ENCODE measurements around the gene OTOA. TPM values are rescaled to one million over a fixed set of nuclear protein-coding genes. Genes with fewer than 3 reads are reported as not detected.
"Not testable (repeated sequence)": the region's sequence is repeated elsewhere in the genome, so short reads cannot be mapped to it uniquely, and the experiment has no call there.

OTOA gene
- polyA plus RNA-seq, 6 donors from 2014 or later = not detected

GRCh38 chr16:21698169-21699032, 34.6 kb downstream of the OTOA start:
- Mint-ChIP-seq H3K27ac (peak overlapping the region in 1 of 6 donors; percentile 61), H3K36me3 (no peaks in the 10 kb centered on the region), H3K27me3 (peaks cover 3 to 19% (median 9%) of the 10 kb centered on the region in 3 donors), H3K4me3 (no peak overlapping the region), H3K9me3 (no peaks in the 10 kb centered on the region), H3K4me1 (peaks cover 4 to 5% (median 4%) of the 10 kb centered on the region in 3 donors)
- DNase-seq (no peak), ATAC-seq (ENCODE audit: low read depth in 2 of 2) (no peak)

DNA sequence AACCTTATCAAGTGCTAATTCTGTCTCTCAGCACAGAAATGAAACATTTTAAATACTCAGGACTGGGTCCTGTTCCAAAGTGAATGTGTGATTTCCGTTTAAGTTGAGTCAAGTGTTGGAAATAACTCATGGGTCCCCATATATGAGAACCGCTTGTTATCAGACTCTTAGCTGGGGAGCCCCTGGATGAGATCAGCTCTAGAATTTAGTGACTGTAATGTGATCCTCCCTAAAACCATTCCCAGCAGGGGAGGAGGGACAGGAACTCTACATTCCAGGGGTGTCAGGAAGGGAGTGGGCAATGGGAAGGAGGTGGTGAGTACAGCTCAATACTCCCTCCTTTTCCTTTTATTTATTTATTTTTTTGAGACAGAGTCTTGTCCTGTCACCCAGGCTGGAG, 37.5 kb downstream of the OTOA start:
- ATAC-seq (ENCODE audit: low read depth in 2 of 2) (no peak), DNase-seq (no peak)
- no peak overlapping the region for H3K27ac Mint-ChIP-seq
- H3K27me3 Mint-ChIP-seq = peaks cover 7 to 23% (median 10%) of the 10 kb centered on the region in 3 donors
- peaks cover 16 to 18% (median 16%) of the 10 kb centered on the region in 3 donors for H3K4me1 Mint-ChIP-seq
- no peak overlapping the region for H3K4me3 Mint-ChIP-seq
- no peaks in the 10 kb centered on the region for H3K36me3 Mint-ChIP-seq
- no peaks in the 10 kb centered on the region for H3K9me3 Mint-ChIP-seq

DNA sequence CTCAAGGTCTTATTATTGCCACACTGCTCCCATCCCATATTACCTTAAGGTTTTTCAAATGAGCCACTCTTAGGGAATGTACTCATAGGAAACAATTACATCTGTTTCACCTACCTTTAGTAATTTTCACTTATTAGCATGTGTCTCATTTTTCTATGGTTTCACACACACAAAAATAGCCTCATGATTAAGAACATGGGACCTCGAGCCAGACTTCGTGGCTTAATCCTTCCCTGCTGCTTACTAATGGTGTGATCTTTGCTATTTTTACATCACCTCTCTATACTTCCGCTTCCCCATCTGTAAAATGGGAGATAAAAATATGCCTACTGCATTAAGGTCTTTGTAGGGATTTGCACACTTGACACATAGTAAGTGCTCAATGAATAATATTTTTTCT, 38.5 kb downstream of the OTOA start:
- Mint-ChIP-seq H3K27me3 (peaks cover 10 to 22% (median 13%) of the 10 kb centered on the region in 3 donors), H3K9me3 (no peaks in the 10 kb centered on the region), H3K27ac (no peak overlapping the region), H3K4me3 (no peak overlapping the region), H3K4me1 (peaks cover 16 to 19% (median 18%) of the 10 kb centered on the region in 3 donors), H3K36me3 (no peaks in the 10 kb centered on the region)
- ATAC-seq (ENCODE audit: low read depth in 2 of 2) = no peak
- DNase-seq = no peak

DNA sequence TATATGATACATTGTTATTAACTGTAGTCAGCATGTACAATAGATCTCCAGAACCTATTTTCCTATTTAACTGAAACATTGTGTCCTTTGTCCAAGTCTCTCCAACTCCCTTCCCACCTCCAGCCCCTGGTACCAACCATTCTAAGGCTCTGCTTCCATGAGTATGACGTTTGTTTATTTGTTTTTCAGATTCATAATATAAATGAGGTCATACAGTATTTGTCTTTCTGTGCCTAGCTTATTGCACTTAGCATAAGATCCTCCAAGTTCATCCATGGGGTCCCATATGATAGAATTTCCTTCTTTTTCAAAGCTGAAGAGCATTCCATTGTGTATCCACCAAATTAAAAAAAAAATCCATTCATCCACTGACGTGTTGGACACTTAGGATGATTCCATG, 39.4 kb downstream of the OTOA start:
- Mint-ChIP-seq H3K27me3 (peaks cover 13 to 22% (median 15%) of the 10 kb centered on the region in 3 donors), H3K4me1 (peaks cover 17 to 20% (median 19%) of the 10 kb centered on the region in 3 donors), H3K27ac (no peak overlapping the region), H3K36me3 (no peaks in the 10 kb centered on the region), H3K9me3 (no peaks in the 10 kb centered on the region), H3K4me3 (no peak overlapping the region)
- DNase-seq (no peak), ATAC-seq (ENCODE audit: low read depth in 2 of 2) (no peak)

- DNase-seq = peak; percentile 34
- ATAC-seq (ENCODE audit: low read depth in 2 of 2) = peak; percentile 82 to 88
- Mint-ChIP-seq H3K9me3 (no peaks in the 10 kb centered on the region), H3K36me3 (no peaks in the 10 kb centered on the region), H3K4me1 (peaks cover 21 to 25% (median 23%) of the 10 kb centered on the region in 3 donors), H3K27me3 (peaks cover 13 to 23% (median 15%) of the 10 kb centered on the region in 3 donors), H3K4me3 (peak overlapping the region in 3 of 8 donors; percentile 2 to 43 (median 15)), H3K27ac (peak overlapping the region in 4 of 6 donors; percentile 40 to 62 (median 46))
These were observed 39.9 kb downstream of the OTOA start for GRCh38 chr16:21703589-21704174.

GRCh38 chr16:21704266-21704665, 40.5 kb downstream of the OTOA start:
- Mint-ChIP-seq H3K9me3 (no peaks in the 10 kb centered on the region), H3K36me3 (no peaks in the 10 kb centered on the region), H3K4me3 (peak overlapping the region in 1 of 8 donors; percentile 32), H3K27ac (peak overlapping the region in 1 of 6 donors; percentile 62), H3K4me1 (peaks cover 21 to 25% (median 23%) of the 10 kb centered on the region in 3 donors), H3K27me3 (peaks cover 13 to 23% (median 15%) of the 10 kb centered on the region in 3 donors)
- ATAC-seq (ENCODE audit: low read depth in 2 of 2) (no peak), DNase-seq (no peak)

DNA sequence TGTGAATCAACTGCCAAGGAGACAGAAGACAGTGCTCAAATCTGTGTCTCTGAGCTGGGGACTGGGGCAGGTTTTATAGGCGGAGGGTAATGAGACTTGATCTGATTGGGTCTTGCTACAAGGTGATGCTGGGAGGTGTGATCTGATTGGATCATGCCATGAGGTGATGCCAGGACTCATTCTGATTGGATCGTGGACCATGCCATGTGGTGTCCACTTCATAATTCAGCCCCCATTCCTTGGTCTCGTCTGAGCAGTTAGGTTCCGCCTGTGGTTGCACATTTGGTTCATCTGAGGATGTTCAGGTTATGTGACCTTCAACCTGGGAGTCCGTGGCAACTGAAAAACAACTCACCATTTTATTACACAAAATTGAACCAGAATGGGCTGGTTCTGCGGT, 41.0 kb downstream of the OTOA start:
- H3K36me3 Mint-ChIP-seq = no peaks in the 10 kb centered on the region
- H3K9me3 Mint-ChIP-seq = no peaks in the 10 kb centered on the region
- peaks cover 13 to 23% (median 15%) of the 10 kb centered on the region in 3 donors for H3K27me3 Mint-ChIP-seq
- ATAC-seq (ENCODE audit: low read depth in 2 of 2) (no peak), DNase-seq (no peak)
- H3K27ac Mint-ChIP-seq = peak overlapping the region in 1 of 6 donors; percentile 81
- peaks cover 21 to 25% (median 23%) of the 10 kb centered on the region in 3 donors for H3K4me1 Mint-ChIP-seq
- H3K4me3 Mint-ChIP-seq = peak overlapping the region in 1 of 8 donors; percentile 15

GRCh38 chr16:21708533-21709115, 44.9 kb downstream of the OTOA start:
- peak; percentile 74 for DNase-seq

GRCh38 chr16:21710938-21711337, 47.2 kb downstream of the OTOA start:
- ATAC-seq (ENCODE audit: low read depth in 2 of 2) = no peak
- no peak for DNase-seq
- H3K9me3 Mint-ChIP-seq = no peaks in the 10 kb centered on the region
- peaks cover 5 to 8% (median 7%) of the 10 kb centered on the region in 3 donors for H3K4me1 Mint-ChIP-seq
- peak overlapping the region in 1 of 6 donors; percentile 49 for H3K27ac Mint-ChIP-seq
- no peaks in the 10 kb centered on the region for H3K36me3 Mint-ChIP-seq
- H3K27me3 Mint-ChIP-seq = peaks cover 5 to 14% (median 6%) of the 10 kb centered on the region in 3 donors
- no peak overlapping the region for H3K4me3 Mint-ChIP-seq

More at GRCh38 chr16:21708533-21709115, 44.9 kb downstream of the OTOA start:
- H3K4me1 Mint-ChIP-seq = peaks cover 15 to 19% (median 16%) of the 10 kb centered on the region in 3 donors
- H3K4me3 Mint-ChIP-seq = peak overlapping the region in 2 of 8 donors; percentile 28 to 58
- no peak overlapping the region for H3K27ac Mint-ChIP-seq
- H3K27me3 Mint-ChIP-seq = peaks cover 6 to 11% (median 8%) of the 10 kb centered on the region in 3 donors
- peak; percentile 57 to 71 for ATAC-seq (ENCODE audit: low read depth in 2 of 2)
- H3K9me3 Mint-ChIP-seq = no peaks in the 10 kb centered on the region
- no peaks in the 10 kb centered on the region for H3K36me3 Mint-ChIP-seq

GRCh38 chr16:21713549-21714368, 50.0 kb downstream of the OTOA start:
- Mint-ChIP-seq H3K4me1 (no peaks in the 10 kb centered on the region), H3K9me3 (no peaks in the 10 kb centered on the region), H3K4me3 (peak overlapping the region in 1 of 8 donors; percentile 75), H3K27me3 (peaks cover 0 to 7% (median under 1%) of the 10 kb centered on the region in 3 donors), H3K27ac (peak overlapping the region in 2 of 6 donors; percentile 5 to 48), H3K36me3 (no peaks in the 10 kb centered on the region)
- ATAC-seq (ENCODE audit: low read depth in 2 of 2) (no peak), DNase-seq (no peak)

GRCh38 chr16:21714369-21714618, 50.5 kb downstream of the OTOA start:
- not testable (repeated sequence) for DNase-seq; H3K9me3 Mint-ChIP-seq; H3K4me3 Mint-ChIP-seq; ATAC-seq (ENCODE audit: low read depth in 2 of 2); H3K4me1 Mint-ChIP-seq; H3K36me3 Mint-ChIP-seq; H3K27me3 Mint-ChIP-seq
- H3K27ac Mint-ChIP-seq = peak overlapping the region in 1 of 6 donors; percentile 48

- Mint-ChIP-seq H3K4me3 (no peak overlapping the region), H3K36me3 (no peaks in the 10 kb centered on the region), H3K9me3 (no peaks in the 10 kb centered on the region), H3K27ac (no peak overlapping the region), H3K27me3 (peaks cover 0 to 7% (median 0%) of the 10 kb centered on the region in 3 donors), H3K4me1 (no peaks in the 10 kb centered on the region)
- no peak for DNase-seq
- no peak for ATAC-seq (ENCODE audit: low read depth in 2 of 2)
These were observed 53.8 kb downstream of the OTOA start for GRCh38 chr16:21717608-21718007.

DNA sequence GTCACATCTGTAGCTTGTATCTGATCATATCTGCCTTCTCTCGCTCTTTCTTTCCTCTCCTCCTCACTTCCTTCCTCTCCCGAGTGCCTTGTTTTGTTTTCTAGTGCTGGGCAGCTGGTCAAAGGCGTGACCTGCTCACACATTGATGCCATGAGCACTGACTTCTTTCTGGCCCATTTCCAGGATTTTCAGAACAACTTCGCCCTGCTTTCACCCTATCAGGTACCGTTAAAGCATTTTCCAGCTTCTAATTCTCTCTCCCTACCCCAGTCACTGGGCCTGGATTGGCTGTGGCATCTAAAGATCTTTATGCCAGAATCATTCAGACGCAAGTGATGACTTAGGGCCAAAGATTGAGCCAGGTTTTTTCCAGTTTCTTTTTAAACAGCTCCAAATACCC, 55.5 kb downstream of the OTOA start:
- ATAC-seq (ENCODE audit: low read depth in 2 of 2) = no peak
- Mint-ChIP-seq H3K36me3 (no peaks in the 10 kb centered on the region), H3K27ac (peak overlapping the region in 2 of 6 donors; percentile 21 to 23), H3K27me3 (peaks cover 0 to 7% (median 3%) of the 10 kb centered on the region in 3 donors), H3K4me3 (no peak overlapping the region), H3K9me3 (peaks cover 0 to 7% (median 0%) of the 10 kb centered on the region in 7 donors), H3K4me1 (no peaks in the 10 kb centered on the region)
- no peak for DNase-seq

Measured in naive B cell (primary cell).